Measurements from ENCODE around the gene ARFIP1.
"Not testable (repeated sequence)": the region's sequence is repeated elsewhere in the genome, so short reads cannot be mapped to it uniquely, and the experiment has no call there.

The ARFIP1 gene

GRCh38 chr4:152847376-152847775 lies 67.6 kb downstream of the ARFIP1 start:
- DNase-seq, result no peak

GRCh38 chr4:152848508-152848907 lies 68.8 kb downstream of the ARFIP1 start:
- no peak for DNase-seq

GRCh38 chr4:152849350-152849749 lies 69.6 kb downstream of the ARFIP1 start:
- no peak for DNase-seq

DNA sequence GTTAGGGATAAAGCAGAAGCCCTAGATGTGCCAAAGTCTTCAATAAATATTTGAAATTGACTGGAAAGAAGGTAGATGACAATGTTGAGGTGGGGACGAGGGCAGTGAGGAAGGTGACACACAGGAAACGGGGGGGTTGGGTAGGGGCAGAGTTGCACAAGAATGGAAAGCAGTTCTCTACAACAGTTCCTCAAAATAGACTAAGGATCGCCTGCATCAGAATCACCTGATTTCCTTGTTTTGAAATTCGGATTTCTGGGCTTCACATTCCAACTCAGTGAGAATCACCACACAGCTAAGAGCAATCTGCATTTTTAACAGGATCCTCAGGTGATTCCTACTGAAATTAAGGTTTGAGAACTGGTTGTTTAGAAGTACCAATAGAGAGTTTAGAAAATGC lies 70.6 kb downstream of the ARFIP1 start:
- peak; percentile 28 for DNase-seq

DNA sequence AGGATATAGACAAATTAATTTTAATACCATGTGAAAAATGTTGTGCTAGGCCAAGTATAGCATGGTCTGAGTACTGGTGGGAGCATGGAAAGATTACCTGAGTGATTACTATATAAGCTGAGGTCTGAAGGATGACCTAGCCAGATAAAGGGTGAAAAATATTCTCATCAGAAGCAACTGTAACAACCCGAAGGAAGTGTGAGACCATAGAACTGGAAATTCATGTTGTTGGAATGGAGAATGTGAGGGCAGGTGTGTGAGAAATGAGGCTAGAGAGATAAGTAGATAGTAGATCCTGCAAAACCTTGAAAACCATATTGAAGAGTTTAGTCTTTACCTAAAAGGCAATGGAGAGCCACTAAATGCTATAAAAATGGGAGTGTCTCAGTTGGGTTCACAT lies 71.5 kb downstream of the ARFIP1 start:
- no peak for DNase-seq

- no peak for DNase-seq
Observed at GRCh38 chr4:152853293-152853692, 73.5 kb downstream of the ARFIP1 start.

DNA sequence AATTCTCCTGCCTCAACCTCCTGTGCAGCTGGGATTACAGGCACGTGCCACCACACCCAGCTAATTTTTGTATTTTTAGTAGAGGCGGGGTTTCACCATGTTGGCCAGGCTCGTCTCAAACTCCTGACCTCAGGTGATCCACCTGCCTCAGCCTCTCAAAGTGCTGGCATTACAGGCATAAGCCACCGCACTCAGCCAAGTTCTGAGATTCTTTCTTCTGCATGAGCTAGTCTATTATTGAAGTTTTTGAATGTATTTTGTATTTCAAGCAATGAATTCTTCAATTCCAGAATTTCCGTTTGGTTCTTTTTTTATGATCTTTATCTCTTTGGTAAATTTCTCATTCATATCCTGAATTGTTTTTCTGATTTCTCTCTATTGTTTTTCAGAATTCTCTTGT lies 74.3 kb downstream of the ARFIP1 start:
- DNase-seq, result not testable (repeated sequence)

- no peak for DNase-seq
Observed at GRCh38 chr4:152856960-152857359, 77.2 kb downstream of the ARFIP1 start.

DNA sequence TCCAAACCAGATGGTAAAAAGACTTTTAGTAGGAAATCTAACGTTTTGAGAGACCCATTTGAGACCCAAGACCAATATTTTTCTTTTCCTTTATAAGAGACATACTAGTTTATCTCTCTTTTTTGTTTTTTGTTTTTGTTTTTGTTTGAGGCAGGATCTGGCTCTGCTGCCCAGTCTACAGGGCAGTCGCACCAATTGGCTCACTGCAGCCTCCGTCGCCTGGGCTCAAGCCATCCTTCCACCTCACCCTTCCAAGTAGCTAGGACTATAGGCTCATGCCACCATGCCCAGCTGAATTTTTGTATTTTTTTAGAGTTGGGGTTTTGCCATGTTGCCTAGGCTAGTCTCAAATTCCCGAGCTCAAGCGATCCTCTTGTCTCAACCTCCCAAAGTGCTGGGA lies 79.2 kb downstream of the ARFIP1 start:
- no peak for DNase-seq

GRCh38 chr4:152860046-152860445 lies 80.3 kb downstream of the ARFIP1 start:
- no peak for DNase-seq

GRCh38 chr4:152862608-152863007 lies 82.9 kb downstream of the ARFIP1 start:
- DNase-seq, result no peak

DNA sequence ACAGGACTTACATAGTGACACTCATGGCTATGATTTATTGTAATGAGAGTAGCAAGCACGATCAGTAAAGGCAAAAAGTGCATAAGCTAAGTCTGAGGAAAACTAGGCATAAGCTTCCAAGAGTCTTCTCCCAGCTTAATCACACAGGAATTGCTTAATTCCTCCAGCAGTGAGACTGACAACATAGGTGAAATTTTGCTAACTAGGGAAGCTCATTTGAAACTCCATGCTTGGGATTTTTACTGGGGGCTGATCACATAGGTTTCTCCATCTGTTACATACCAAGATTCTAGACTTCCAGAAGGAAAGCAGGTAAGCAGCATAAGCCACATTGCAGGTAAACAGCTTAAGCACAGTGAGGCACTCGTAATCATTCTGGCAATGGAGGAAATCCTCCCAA lies 84.6 kb downstream of the ARFIP1 start:
- DNase-seq, result no peak

GRCh38 chr4:152866432-152866993 lies 86.8 kb downstream of the ARFIP1 start:
- not testable (repeated sequence) for DNase-seq

- DNase-seq, result no peak
Observed at GRCh38 chr4:152870606-152871005, 90.9 kb downstream of the ARFIP1 start.

DNA sequence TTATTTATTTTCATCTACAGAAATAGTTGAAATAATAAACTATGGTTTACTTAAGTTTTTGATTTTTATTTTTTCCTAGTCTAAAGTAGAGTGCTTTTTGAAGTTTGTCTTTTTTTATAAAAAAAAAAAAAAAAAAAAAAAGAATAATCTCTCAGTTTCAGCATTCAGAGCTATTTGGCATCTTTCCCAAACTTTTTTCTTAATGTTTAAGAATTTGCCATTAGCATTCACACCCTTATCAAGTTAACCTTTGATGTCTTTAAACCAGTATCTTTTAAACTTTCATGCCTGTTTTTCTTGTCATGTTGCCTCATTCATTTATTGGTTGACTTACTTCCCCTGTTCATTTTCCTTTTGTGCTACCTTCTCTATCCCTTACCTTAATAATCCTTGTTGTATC lies 95.5 kb downstream of the ARFIP1 start:
- no peak for DNase-seq

GRCh38 chr4:152877868-152878267 lies 98.1 kb downstream of the ARFIP1 start:
- no peak for DNase-seq

DNA sequence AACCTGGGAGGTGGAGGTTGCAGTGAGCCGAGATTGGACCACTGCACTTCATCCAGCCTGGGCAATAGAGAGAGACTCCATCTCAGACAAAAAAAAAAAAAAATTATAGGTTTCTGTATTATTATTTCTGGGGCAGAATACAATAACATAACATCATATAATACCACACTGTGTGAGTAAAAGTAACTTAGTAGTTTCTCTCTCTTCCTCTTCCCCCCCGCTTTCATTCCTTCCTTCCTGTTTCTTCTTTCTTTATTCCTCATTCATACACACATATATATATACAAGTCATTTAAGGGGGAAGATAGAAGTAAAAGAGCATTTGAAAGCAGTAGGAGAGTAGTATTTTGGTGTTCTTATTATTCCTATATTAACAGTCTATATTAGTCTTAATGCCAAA lies 100.5 kb downstream of the ARFIP1 start:
- DNase-seq, result no peak

- DNase-seq, result no peak
Observed at GRCh38 chr4:152881974-152882373, 102.2 kb downstream of the ARFIP1 start.

GRCh38 chr4:152885185-152885584 lies 105.4 kb downstream of the ARFIP1 start:
- DNase-seq, result no peak

GRCh38 chr4:152886201-152886600 lies 106.4 kb downstream of the ARFIP1 start:
- no peak for DNase-seq

DNA sequence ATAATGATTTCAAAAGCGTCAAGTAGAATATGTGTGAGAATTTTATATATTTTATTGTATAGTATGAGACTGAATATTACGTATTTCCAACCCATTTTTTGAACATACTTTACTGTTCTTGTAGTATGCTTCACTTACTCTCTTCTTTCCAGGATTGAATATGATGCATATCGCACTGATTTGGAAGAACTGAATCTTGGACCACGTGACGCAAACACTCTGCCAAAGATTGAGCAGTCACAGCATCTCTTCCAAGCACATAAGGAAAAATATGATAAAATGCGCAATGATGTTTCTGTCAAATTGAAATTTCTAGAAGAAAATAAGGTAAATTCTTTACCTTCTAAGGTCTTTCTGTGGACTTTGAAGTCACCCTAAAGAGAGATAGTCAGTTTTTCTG lies 108.2 kb downstream of the ARFIP1 start:
- DNase-seq, result no peak

DNA sequence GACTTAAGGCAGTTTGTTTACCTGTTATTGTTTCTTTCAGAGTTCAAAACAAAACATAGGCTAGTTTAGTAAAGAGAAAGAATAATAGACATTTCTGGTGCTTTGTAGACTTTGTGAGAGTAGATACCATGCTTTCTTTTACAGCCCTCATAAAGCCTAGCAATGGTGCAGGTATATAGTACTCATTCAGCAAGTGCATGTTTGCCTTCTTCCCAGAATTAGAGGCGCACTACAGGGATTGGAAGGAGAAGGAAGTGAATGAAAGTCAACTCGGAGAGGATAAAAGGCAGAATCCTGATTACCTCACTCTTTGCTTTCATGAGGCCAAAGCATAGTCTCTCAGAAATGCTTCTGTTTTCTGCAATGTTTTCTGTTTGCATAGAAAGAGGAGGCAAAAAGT lies 113.2 kb downstream of the ARFIP1 start:
- DNase-seq, result no peak

GRCh38 chr4:152894673-152895072 lies 114.9 kb downstream of the ARFIP1 start:
- DNase-seq, result no peak

GRCh38 chr4:152896811-152897210 lies 117.1 kb downstream of the ARFIP1 start:
- no peak for DNase-seq

- not testable (repeated sequence) for DNase-seq
Observed at GRCh38 chr4:152898133-152898532, 118.4 kb downstream of the ARFIP1 start.

- no peak for DNase-seq
Observed at GRCh38 chr4:152898606-152899005, 118.9 kb downstream of the ARFIP1 start.
